HG02981 (cell line): ENCODE data around the gene COQ5.

Experiments used
- ATAC-seq: cut with Tn5 transposase; IDR thresholded peaks from one replicate; pipeline ENCODE4 v1.9.1; 2021; ENCODE audit warnings: mild to moderate bottlenecking, moderate library complexity; ENCODE audit not compliant: unreplicated experiment

The COQ5 gene

DNA sequence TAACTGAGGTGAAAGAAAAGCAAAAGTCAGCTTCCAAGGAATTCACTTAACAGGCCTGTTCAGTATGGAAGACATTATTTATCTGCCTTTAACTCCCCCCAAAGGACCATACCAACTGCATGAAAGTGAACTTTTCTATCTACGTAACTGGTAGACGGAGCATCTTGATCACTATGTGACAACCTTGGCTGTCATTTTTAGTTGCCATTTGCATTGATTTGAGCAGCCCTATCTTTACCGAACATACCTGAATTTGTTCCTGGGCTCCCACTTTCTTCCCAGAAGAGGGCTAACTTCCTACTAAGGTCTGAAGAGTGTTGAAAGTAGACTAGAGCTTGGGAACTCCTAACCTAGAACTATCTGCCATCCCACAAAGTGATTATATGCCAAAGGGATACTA, 68.8 kb downstream of the COQ5 start:
- ATAC-seq = no peak

DNA sequence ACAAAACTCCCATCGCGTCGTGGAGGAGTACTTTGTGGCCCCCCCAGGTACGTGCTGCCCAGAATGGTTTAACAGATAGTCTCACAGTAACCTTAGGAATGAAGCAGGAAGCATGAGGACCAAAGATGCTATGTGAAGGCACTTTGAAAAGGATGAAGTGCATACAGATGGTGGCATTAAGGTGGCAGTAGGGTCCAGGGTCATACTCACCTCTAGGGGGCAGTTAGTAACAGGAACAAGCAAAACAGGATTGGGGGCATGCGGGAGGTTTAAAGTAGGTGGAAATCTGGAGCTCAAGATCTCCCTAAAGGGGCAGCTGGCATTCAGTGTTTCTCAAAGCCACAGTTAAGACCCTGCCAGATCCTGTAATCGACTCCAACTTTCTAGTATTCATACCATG, 71.8 kb downstream of the COQ5 start:
- no peak for ATAC-seq

DNA sequence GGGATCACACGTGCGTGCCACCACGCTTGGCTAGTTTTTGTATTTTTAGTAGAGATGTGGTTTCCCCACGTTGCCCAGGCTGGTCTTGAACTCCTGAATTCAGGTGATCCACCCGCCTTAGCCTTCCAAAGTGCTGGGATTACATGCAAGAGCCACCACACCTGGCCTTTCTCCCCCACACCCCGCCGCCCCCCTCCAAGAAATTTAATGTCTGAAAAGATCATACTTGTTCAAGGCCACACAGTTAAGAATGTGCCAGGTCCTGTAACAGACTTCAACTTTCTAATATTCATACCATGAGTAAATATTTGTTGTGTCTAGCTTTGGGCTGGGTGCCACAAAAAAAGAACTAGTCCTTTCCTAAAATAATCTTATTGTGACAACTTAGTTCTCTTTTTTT, 73.7 kb downstream of the COQ5 start:
- ATAC-seq = no peak

DNA sequence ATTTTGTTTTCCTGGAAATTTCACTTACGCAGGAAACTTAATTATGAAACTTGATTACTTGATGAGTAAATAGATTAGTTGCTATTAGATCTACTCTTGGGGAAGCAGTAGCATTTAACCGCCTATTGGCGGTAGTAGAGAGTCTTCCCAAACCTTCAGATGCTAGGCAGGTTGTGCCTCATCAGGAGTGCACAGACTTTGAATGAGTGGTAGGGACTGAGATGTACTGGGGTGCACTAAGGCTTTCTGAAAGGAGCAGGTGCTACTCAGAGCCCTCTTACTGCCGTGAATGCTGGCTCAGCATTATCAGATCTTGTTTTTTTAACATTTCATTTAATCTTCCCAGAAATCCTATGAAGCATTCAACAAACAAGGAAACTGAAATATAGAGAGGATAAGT, 75.0 kb downstream of the COQ5 start:
- no peak for ATAC-seq
